HFFc6 (cell line): ENCODE measurements around the gene MLH3. TPM values are rescaled to one million over a fixed set of nuclear protein-coding genes. Genes with fewer than 3 reads are reported as not detected.

Source experiments
- DNase-seq: peaks from one replicate; pipeline ENCODE4 v3.0.0-alpha.2; 2018
- H3K27ac Mint-ChIP-seq: 2 replicates; pipeline ENCODE4 v1.8.0; 2020; ENCODE audit warnings: mild to moderate bottlenecking, mixed read lengths
- H3K27me3 Mint-ChIP-seq: 2 replicates; pipeline ENCODE4 v1.8.0; 2021; ENCODE audit warnings: mild to moderate bottlenecking, moderate library complexity, mixed read lengths; ENCODE audit not compliant: insufficient read depth
- H3K36me3 Mint-ChIP-seq: 2 replicates; pipeline ENCODE4 v1.8.0; 2021; ENCODE audit warnings: low read depth, mixed read lengths
- H3K4me1 Mint-ChIP-seq: 2 replicates; pipeline ENCODE4 v1.8.0; 2020; ENCODE audit warnings: low read depth, mixed read lengths
- H3K4me3 Mint-ChIP-seq: 2 replicates; pipeline ENCODE4 v1.8.0; 2020; ENCODE audit warnings: mild to moderate bottlenecking, moderate library complexity, mixed read lengths
- H3K9me3 Mint-ChIP-seq: 2 replicates; pipeline ENCODE4 v1.8.0; 2020; ENCODE audit warnings: mild to moderate bottlenecking, mixed read lengths
- CTCF ChIP-seq: fragments of 200-600 bp; sonication (generic); IDR thresholded peaks from 2 replicates; pipeline ENCODE4 v1.5.0; 2021; ENCODE audit warnings: antibody characterized with exemption, mild to moderate bottlenecking
- total RNA-seq, 6 experiments: library from RNA; stranded (reverse); fragmentation: NEBNext Ultra II Directional; extraction: Animal tissue kit (Norgen Biotek cat#: 25700); gene quantifications; 2 replicates in 1 of 6; 3 replicates in 5 of 6; pipeline ENCODE4 v1.2.3, GENCODE V29; 2021

Gene MLH3
- total RNA-seq, 6 experiments from 2014 or later: 5.4 to 11.6 (median 7.6) TPM

GRCh38 chr14:75022655-75023054, 28.6 kb downstream of the MLH3 start:
- Mint-ChIP-seq H3K27me3 (no peaks in the 10 kb centered on the region; the same call in 1 of the 2 replicates), H3K4me3 (no peak overlapping the region), H3K36me3 (peaks cover 18% of the 10 kb centered on the region; the same call in 1 of the 2 replicates), H3K4me1 (peaks cover 18% of the 10 kb centered on the region), H3K27ac (no peak overlapping the region), H3K9me3 (no peaks in the 10 kb centered on the region)
- peak; percentile 69 for TF ChIP-seq CTCF
- DNase-seq: no peak

GRCh38 chr14:75018694-75019093, 32.6 kb downstream of the MLH3 start:
- Mint-ChIP-seq H3K36me3 (peaks cover 24% of the 10 kb centered on the region), H3K4me1 (peaks cover 18% of the 10 kb centered on the region), H3K27ac (no peak overlapping the region), H3K27me3 (no peaks in the 10 kb centered on the region; the same call in 1 of the 2 replicates), H3K9me3 (no peaks in the 10 kb centered on the region), H3K4me3 (no peak overlapping the region)
- TF ChIP-seq CTCF: no peak
- no peak for DNase-seq

GRCh38 chr14:75016815-75017214, 34.5 kb downstream of the MLH3 start:
- no peak overlapping the region for H3K4me3 Mint-ChIP-seq
- no peaks in the 10 kb centered on the region for H3K9me3 Mint-ChIP-seq

GRCh38 chr14:75015496-75015895, 35.8 kb downstream of the MLH3 start:
- peaks cover 17% of the 10 kb centered on the region for H3K36me3 Mint-ChIP-seq
- no peak overlapping the region for H3K27ac Mint-ChIP-seq
- H3K4me1 Mint-ChIP-seq: peaks cover 34% of the 10 kb centered on the region
- H3K4me3 Mint-ChIP-seq: no peak overlapping the region
- no peak for TF ChIP-seq CTCF
- no peaks in the 10 kb centered on the region for H3K9me3 Mint-ChIP-seq
- no peak for DNase-seq
- H3K27me3 Mint-ChIP-seq: no peaks in the 10 kb centered on the region; the same call in 1 of the 2 replicates

More at GRCh38 chr14:75016815-75017214, 34.5 kb downstream of the MLH3 start:
- no peak for TF ChIP-seq CTCF
- H3K27me3 Mint-ChIP-seq: no peaks in the 10 kb centered on the region; the same call in 1 of the 2 replicates
- no peak for DNase-seq
- H3K4me1 Mint-ChIP-seq: peaks cover 22% of the 10 kb centered on the region
- peaks cover 17% of the 10 kb centered on the region for H3K36me3 Mint-ChIP-seq
- H3K27ac Mint-ChIP-seq: no peak overlapping the region

DNA sequence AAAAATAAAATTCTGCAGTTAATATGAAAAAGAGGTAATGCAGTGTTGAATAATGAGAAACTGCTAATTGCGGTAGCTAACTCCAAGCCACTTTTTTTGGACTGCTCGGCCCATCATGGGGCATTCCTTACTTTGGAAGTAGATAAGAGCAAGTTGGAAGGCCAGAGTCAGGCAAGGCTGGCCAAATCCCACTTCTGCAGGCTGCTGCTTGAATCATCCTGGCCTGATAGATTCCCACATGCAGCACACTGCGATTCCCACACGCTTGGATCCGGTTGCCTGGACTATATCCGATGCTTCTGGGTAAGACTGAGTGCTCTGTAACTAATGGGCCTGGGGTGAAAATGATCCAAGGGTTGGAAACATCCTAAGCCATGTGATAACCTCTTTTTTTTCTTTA, 38.0 kb downstream of the MLH3 start:
- Mint-ChIP-seq H3K4me1 (peaks cover 32% of the 10 kb centered on the region), H3K36me3 (peaks cover 24% of the 10 kb centered on the region), H3K9me3 (no peaks in the 10 kb centered on the region), H3K27ac (no peak overlapping the region), H3K27me3 (no peaks in the 10 kb centered on the region; the same call in 1 of the 2 replicates), H3K4me3 (no peak overlapping the region)
- no peak for TF ChIP-seq CTCF
- DNase-seq: no peak
